ENCODE data around the gene PDGFD. TPM values are rescaled to one million over a fixed set of nuclear protein-coding genes. Genes with fewer than 3 reads are reported as not detected.
A peak's percentile ranks its signal among the peaks of the same experiment; 100 is the strongest.

The PDGFD gene
- total RNA-seq, 1 donor from 2014 or later: 0.53 TPM

- Histone ChIP-seq H3K36me3 (ENCODE audit: control insufficient read depth, insufficient read depth, low read length) (no peaks in the 10 kb centered on the region), H3K4me3 (ENCODE audit: low read depth, low read length) (no peak overlapping the region), H3K27me3 (ENCODE audit: control insufficient read depth, insufficient read depth, low read length) (no peaks in the 10 kb centered on the region)
- no peak for TF ChIP-seq CTCF (IDR thresholded peaks at IDR 0.05; ENCODE audit: insufficient read depth, low read length, severe bottlenecking)
- DNase-seq (ENCODE audit: low read depth): peak; percentile 69
- no peak for FAIRE-seq
Measured at GRCh38 chr11:103923451-103923931, 240.5 kb downstream of the PDGFD start.

- Histone ChIP-seq H3K4me3 (ENCODE audit: low read depth, low read length) (no peak overlapping the region), H3K27me3 (ENCODE audit: control insufficient read depth, insufficient read depth, low read length) (no peaks in the 10 kb centered on the region), H3K36me3 (ENCODE audit: control insufficient read depth, insufficient read depth, low read length) (no peaks in the 10 kb centered on the region)
- FAIRE-seq (no peak), DNase-seq (ENCODE audit: low read depth) (no peak)
- TF ChIP-seq CTCF (IDR thresholded peaks at IDR 0.05; ENCODE audit: insufficient read depth, low read length, severe bottlenecking): no peak
Measured at GRCh38 chr11:103920933-103921332, 243.0 kb downstream of the PDGFD start.

- DNase-seq (ENCODE audit: low read depth) (peak; percentile 38), FAIRE-seq (no peak)
- no peak for TF ChIP-seq CTCF (IDR thresholded peaks at IDR 0.05; ENCODE audit: insufficient read depth, low read length, severe bottlenecking)
- Histone ChIP-seq H3K36me3 (ENCODE audit: control insufficient read depth, insufficient read depth, low read length) (no peaks in the 10 kb centered on the region), H3K4me3 (ENCODE audit: low read depth, low read length) (no peak overlapping the region), H3K27me3 (ENCODE audit: control insufficient read depth, insufficient read depth, low read length) (no peaks in the 10 kb centered on the region)
Measured at GRCh38 chr11:103920449-103920848, 243.5 kb downstream of the PDGFD start.

- TF ChIP-seq CTCF (IDR thresholded peaks at IDR 0.05; ENCODE audit: insufficient read depth, low read length, severe bottlenecking): no peak
- Histone ChIP-seq H3K36me3 (ENCODE audit: control insufficient read depth, insufficient read depth, low read length) (no peaks in the 10 kb centered on the region), H3K27me3 (ENCODE audit: control insufficient read depth, insufficient read depth, low read length) (no peaks in the 10 kb centered on the region), H3K4me3 (ENCODE audit: low read depth, low read length) (no peak overlapping the region)
- DNase-seq (ENCODE audit: low read depth): no peak
- FAIRE-seq: no peak
Measured at GRCh38 chr11:103910721-103911120, 253.2 kb downstream of the PDGFD start.

- FAIRE-seq: no peak
- peak; percentile 37 for DNase-seq (ENCODE audit: low read depth)
- TF ChIP-seq CTCF (IDR thresholded peaks at IDR 0.05; ENCODE audit: insufficient read depth, low read length, severe bottlenecking): no peak
- Histone ChIP-seq H3K4me3 (ENCODE audit: low read depth, low read length) (no peak overlapping the region), H3K36me3 (ENCODE audit: control insufficient read depth, insufficient read depth, low read length) (no peaks in the 10 kb centered on the region), H3K27me3 (ENCODE audit: control insufficient read depth, insufficient read depth, low read length) (no peaks in the 10 kb centered on the region)
Measured at GRCh38 chr11:103907548-103908455, 256.1 kb downstream of the PDGFD start.
